GM23338 (cell line): ENCODE data around the gene CMC2. TPM values are rescaled to one million over a fixed set of nuclear protein-coding genes. Genes with fewer than 3 reads are reported as not detected.

Experiments used
- polyA plus RNA-seq: library from polyadenylated mRNA; unstranded; fragments of >200 nt; fragmentation: Nextera tagmentation; extraction: Ambion mirVana; gene quantifications from 2 replicates; pipeline ENCODE4 v1.2.1, GENCODE V29; 2016
- total RNA-seq: library from RNA; depleted of rRNA; stranded (reverse); fragments of >200 nt; shearing (Covaris generic); gene quantifications from 2 replicates; pipeline ENCODE4 v1.2.3, GENCODE V29; 2014; rRNA removed

The CMC2 gene
- total and polyA plus RNA-seq, 2 experiments from 2014 or later = 35.7 to 211 TPM

Other genes with a start within 250 kb of the CMC2 start
- 4.3 and 4.5 TPM in 2 replicates for gene CDYL2, start 202.3 kb downstream of the CMC2 start, total RNA-seq
- 0.82 and 0.90 TPM in 2 replicates for gene CDYL2, start 202.3 kb downstream of the CMC2 start, polyA plus RNA-seq
- 43.6 and 54.9 TPM in 2 replicates for gene CENPN, start 329 bp upstream of the CMC2 start, total RNA-seq
- gene CENPN, start 329 bp upstream of the CMC2 start, polyA plus RNA-seq = 59.0 and 80.8 TPM in 2 replicates
- 58.8 and 60.5 TPM in 2 replicates for gene ATMIN, start 29.0 kb upstream of the CMC2 start, total RNA-seq
- 20.6 and 22.0 TPM in 2 replicates for gene ATMIN, start 29.0 kb upstream of the CMC2 start, polyA plus RNA-seq
- gene C16orf46, start 70.4 kb upstream of the CMC2 start, total RNA-seq = 0.59 and 0.78 TPM in 2 replicates
- gene C16orf46, start 70.4 kb upstream of the CMC2 start, polyA plus RNA-seq = 1.3 and 1.4 TPM in 2 replicates
- 103 and 118 TPM in 2 replicates for gene GCSH, start 89.5 kb upstream of the CMC2 start, total RNA-seq
- gene GCSH, start 89.5 kb upstream of the CMC2 start, polyA plus RNA-seq = 389 and 397 TPM in 2 replicates
- 0.28 TPM in 1 of 2 replicates, not detected in the other for gene BCO1, start 231.8 kb upstream of the CMC2 start, total RNA-seq
- gene BCO1, start 231.8 kb upstream of the CMC2 start, polyA plus RNA-seq = not detected in 2 replicates